ENCODE results near the gene MEST.

GRCh38 chr7:130473876-130474275, 18.0 kb upstream of the MEST start:
- no peak for TF ChIP-seq GATA3 (IDR thresholded peaks at IDR 0.05; ENCODE audit: low read depth, low read length)
- no peak for TF ChIP-seq GATA2 (IDR thresholded peaks at IDR 0.05; ENCODE audit: low read depth, low read length)
